GM19035 (cell line): ENCODE results near the gene PARP9.
"Not testable (repeated sequence)": the region's sequence is repeated elsewhere in the genome, so short reads cannot be mapped to it uniquely, and the experiment has no call there.

Experiments
- ATAC-seq: cut with Tn5 transposase; IDR thresholded peaks from one replicate; pipeline ENCODE4 v1.9.1; 2021; ENCODE audit not compliant: unreplicated experiment

The PARP9 gene

GRCh38 chr3:122523317-122523716, 40.8 kb downstream of the PARP9 start:
- ATAC-seq, result no peak

GRCh38 chr3:122520861-122521260, 43.2 kb downstream of the PARP9 start:
- no peak for ATAC-seq

DNA sequence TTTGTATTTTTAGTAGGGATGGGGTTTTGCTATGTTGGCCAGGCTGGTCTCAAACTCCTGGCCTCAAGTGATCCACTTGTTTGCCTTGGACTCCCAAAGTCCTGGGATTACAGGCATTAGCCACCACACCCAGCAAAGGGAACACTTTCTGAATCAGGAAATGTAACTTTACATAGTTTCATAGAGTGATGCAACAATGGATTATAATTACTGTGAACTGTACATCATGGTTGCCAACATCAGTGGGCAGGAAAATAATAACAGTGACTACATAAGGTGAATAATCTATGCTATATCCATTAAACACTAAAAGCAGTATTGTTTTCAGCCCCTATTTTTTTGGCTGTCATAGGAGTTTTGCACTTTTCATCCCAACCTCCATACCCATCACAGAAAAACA, 44.4 kb downstream of the PARP9 start:
- ATAC-seq, result no peak

GRCh38 chr3:122516846-122517360, 47.2 kb downstream of the PARP9 start:
- ATAC-seq, result no peak

DNA sequence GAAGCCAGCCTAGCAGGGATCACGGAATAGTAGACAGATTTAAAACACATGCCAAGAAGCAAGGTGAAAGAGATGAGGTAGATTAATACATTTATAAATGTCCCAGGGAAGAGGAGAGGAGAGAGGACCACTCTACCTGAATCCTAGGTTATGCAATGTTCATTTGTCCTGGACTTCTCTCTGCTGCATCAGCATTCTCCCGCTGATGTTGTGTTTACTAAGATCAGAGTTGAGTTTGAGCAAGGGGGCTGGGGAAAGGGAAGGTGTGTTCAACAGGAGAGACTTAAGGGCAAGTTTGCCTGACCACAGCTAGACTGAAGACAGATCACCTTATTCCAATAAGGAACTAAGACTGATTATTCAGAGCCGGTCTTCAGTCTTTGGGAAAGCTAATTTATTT, 48.2 kb downstream of the PARP9 start:
- ATAC-seq, result no peak

DNA sequence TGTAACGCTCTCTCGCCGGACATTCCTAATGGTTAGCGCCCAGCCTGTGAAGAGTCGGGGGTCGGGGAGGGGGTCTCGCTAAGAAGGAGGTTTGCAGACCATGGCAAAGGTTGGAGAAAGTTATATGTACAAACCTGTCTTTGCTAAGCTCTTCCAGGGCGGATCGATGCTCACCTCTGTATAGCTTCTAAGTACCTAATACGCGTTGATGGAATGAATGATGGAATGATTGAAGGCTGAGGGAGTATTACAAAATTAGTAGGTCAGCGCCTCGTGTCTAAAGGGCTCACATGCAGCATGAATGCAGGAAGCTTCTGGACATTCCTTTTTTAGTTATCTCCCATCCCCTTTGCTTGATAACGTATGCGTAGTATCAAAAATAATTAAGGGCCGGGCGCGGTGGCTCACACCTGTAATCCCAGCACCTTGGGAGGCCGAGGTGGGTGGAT, 49.1 kb downstream of the PARP9 start:
- no peak for ATAC-seq

- peak; percentile 89 for ATAC-seq
Observed at GRCh38 chr3:122514123-122515019, 49.7 kb downstream of the PARP9 start, which contains the start of gene KPNA1. Gene KPNA1 (minus strand): TSS chr3:122514939. CDS start chr3:122496565, 18,374 bp downstream.

DNA sequence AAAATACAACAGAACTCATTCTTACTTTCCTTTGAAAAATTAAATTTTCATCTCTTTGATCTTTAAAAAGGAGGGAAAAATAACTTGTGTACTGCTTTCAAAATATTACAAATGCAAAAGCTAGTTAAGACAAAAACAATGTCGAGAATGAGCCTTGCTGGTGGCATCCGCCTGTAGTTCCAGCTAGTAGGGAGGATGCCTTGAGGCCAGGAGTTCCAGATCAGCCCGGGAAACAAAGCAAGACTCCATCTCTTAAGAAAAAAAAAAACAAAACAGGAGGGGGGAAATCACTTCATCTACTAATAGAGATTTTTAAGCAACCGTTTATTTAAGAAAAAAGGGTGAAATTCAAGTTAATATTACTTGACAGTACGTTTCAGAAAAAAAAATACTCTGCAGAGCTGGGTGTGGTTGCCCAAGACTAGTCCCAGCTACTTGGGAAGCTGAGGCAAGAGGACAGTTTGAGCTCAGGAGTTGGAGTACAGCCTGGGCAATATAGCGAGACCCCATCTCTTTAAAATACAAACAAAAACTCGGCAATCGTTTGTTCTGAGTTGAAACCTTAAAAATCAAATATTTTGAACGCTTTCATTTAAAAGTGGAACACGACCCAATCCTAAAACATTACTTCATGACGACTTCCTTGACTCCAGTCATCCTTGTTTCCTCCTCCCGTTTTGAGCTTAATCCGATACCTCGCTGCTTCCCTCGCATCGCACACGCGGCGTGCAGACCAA, 50.5 kb downstream of the PARP9 start:
- no peak for ATAC-seq

DNA sequence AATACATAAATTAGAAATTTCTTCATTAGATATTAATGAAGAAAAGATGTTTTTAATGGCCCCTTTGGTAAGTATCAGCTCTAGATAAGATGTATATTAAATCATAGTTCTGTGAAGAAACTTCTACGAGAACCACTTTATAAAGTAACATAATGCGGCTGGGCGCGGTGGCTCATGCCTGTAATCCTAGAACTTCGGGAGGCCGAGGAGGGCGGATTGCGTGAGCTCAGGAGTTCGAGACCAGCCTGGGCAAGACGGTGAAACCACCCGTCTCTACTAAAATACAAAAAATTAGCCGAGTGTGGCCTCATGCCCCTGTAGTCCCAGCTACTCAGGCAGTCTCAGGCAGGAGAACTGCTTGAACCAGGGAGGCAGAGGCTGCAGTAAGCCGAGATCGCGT, 51.8 kb downstream of the PARP9 start:
- no peak for ATAC-seq

- no peak for ATAC-seq
Observed at GRCh38 chr3:122510878-122511535, 53.1 kb downstream of the PARP9 start.

- not testable (repeated sequence) for ATAC-seq
Observed at GRCh38 chr3:122508944-122509343, 55.2 kb downstream of the PARP9 start.

- ATAC-seq, result no peak
Observed at GRCh38 chr3:122508135-122508914, 55.8 kb downstream of the PARP9 start.

GRCh38 chr3:122506450-122506849, 57.6 kb downstream of the PARP9 start:
- no peak for ATAC-seq

DNA sequence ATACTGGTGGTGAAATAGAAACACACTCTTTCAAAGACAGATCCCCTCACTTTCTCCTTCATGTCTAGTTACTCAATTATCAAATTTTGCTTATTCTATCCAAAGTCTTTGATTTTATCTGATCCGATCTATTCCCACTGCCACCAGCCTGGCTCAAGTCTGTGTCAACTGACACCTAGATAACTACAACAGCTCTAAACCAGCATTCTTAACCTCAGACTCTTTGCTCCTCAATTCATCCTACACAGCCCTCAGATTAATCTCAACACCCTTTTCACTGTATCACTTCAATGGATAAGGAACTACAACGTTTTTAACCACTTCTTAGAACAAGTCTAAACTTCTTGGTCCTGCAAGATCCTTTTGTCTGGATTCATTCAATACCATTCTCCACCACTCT, 58.4 kb downstream of the PARP9 start:
- no peak for ATAC-seq

GRCh38 chr3:122502941-122503340, 61.2 kb downstream of the PARP9 start:
- no peak for ATAC-seq

DNA sequence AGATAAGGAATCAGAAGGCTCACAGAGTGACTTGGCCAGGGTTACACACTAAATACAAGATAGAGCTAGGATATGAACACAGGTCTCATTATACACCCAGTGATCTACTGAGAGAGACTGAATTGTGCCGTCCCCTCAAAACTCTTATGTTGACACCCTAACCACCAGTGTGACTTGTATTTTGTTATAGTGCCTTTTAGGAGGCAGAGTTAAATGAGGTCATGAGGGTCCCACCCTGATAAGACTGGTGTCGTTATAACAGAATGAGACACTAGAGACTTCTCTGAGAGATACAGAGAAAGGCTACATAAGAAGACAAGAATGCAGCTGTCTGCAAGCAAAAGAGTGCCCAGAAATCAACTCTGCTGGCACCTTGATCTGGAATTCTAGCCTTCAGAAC, 62.0 kb downstream of the PARP9 start:
- ATAC-seq, result no peak

DNA sequence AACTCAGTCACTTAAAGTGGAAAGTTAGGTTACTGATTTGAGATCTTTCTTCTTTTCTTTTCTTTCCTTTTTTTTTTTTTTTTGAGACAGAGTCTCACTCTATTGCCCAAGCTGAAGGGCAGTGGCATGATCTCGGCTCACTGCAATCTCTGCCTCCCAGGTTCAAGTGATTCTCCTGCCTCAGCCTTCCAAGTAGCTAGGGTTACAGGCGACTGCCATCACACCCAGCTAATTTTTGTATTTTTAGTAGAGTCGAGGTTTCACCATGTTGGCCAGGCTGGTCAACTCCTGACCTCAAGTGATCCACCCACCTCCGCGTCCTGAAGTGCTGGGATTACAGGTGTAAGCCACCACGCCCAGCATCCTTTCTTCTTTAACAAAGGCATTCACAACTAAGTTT, 63.1 kb downstream of the PARP9 start:
- ATAC-seq, result not testable (repeated sequence)

DNA sequence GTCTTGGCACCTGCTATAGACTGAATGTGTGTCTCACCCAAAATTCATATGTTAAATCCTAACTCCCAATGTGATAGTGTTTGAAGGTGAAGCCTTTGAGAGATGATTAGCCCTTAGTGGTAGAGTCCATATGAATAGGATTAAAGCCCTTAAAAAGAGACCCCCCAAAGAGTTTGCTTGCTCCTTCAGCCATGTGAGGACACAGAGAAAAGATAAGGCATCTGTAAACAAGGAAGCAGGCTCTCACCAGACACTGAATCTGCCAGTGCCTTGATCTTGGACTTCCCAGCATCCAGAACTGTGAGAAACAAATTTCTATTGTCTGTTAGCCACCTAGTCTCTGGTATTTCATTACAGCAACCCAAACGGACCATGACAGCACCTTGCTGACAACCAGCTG, 65.9 kb downstream of the PARP9 start:
- no peak for ATAC-seq

GRCh38 chr3:122497425-122497824, 66.7 kb downstream of the PARP9 start:
- ATAC-seq, result peak; percentile 83

- no peak for ATAC-seq
Observed at GRCh38 chr3:122496508-122496907, 67.6 kb downstream of the PARP9 start.
